Measurements from ENCODE around the gene GRAMD2A. TPM values are rescaled to one million over a fixed set of nuclear protein-coding genes. Genes with fewer than 3 reads are reported as not detected.

The GRAMD2A gene
- total RNA-seq, 1 donor from 2014 or later, result 0.32 TPM

DNA sequence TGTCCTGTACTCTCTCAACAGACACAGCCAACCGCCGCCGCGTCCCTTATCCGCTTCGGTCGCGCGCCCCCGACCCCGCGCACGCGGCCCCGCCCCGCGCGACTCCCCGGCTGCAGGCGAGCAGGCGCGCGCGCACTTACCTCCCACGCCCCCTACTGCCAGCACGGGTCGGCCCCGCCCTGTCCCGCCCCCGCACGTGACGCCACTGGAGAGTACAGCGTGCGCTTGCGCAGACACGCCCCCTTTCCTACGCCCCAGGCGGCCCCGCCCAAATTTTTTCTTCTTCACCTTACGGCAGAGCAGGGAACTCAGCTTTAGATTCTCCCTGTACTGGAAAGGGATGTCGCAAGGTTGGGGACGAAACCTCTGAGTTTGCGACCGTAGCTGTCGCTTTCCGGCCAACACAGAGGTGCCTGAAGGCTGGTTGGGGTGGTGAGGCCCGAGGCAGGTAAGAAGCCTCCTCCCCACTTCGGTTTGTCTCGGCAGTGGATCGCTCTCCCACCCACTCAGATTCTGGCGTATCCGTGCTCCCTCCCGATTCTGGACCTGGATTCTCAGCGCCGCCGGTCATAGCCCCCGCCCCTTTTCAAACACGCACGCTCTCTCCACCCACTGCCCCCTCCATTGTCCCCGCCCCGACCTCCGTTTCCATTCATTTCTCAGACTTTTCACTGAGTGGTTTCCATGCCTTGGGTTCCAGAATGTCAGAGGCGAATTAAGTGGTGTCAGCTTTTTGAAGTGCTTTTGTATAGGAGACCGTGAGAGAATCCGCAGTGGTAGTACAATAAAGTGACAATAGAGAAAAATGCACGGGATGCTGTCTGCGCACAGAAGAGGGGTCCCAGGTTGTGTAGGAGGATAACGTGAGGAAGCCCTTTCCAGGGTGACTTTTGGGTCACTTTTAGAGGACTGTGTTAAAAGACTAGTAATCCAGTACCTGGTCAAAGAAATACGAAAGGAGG lies 79.3 kb downstream of the GRAMD2A start, which contains the start of the genes MYO9A and SENP8:
TSS of gene MYO9A (minus strand) at position 134 of the 962 bp plus-strand sequence. CDS start 71,587 bp downstream, outside the sequence.
TSS of gene SENP8 (plus strand) at position 387 of the 962 bp plus-strand sequence. CDS start 21,221 bp downstream, outside the sequence.
- Mint-ChIP-seq H3K36me3 (ENCODE audit: low read depth) (no peaks in the 10 kb centered on the region), H3K4me1 (ENCODE audit: low read depth) (peaks cover 42% of the 10 kb centered on the region), H3K27ac (ENCODE audit: unreplicated experiment) (peak within 1 kb of the TSS; percentile 99), H3K4me3 (ENCODE audit: unreplicated experiment) (peak within 1 kb of the TSS; percentile 96), H3K9me3 (ENCODE audit: low read depth) (no peaks in the 10 kb centered on the region), H3K27me3 (ENCODE audit: low read depth) (no peaks in the 10 kb centered on the region)
- DNase-seq (ENCODE audit: low spot score), result peak; percentile 98
- TF ChIP-seq, protein P1, sequence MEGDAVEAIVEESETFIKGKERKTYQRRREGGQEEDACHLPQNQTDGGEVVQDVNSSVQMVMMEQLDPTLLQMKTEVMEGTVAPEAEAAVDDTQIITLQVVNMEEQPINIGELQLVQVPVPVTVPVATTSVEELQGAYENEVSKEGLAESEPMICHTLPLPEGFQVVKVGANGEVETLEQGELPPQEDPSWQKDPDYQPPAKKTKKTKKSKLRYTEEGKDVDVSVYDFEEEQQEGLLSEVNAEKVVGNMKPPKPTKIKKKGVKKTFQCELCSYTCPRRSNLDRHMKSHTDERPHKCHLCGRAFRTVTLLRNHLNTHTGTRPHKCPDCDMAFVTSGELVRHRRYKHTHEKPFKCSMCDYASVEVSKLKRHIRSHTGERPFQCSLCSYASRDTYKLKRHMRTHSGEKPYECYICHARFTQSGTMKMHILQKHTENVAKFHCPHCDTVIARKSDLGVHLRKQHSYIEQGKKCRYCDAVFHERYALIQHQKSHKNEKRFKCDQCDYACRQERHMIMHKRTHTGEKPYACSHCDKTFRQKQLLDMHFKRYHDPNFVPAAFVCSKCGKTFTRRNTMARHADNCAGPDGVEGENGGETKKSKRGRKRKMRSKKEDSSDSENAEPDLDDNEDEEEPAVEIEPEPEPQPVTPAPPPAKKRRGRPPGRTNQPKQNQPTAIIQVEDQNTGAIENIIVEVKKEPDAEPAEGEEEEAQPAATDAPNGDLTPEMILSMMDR (IDR thresholded peaks at IDR 0.05), result peak; percentile 63

GRCh38 chr15:72117486-72118016 lies 80.0 kb downstream of the GRAMD2A start:
- Mint-ChIP-seq H3K27ac (ENCODE audit: unreplicated experiment) (peak overlapping the region; percentile 99), H3K4me1 (ENCODE audit: low read depth) (peaks cover 46% of the 10 kb centered on the region), H3K36me3 (ENCODE audit: low read depth) (no peaks in the 10 kb centered on the region), H3K27me3 (ENCODE audit: low read depth) (no peaks in the 10 kb centered on the region), H3K9me3 (ENCODE audit: low read depth) (no peaks in the 10 kb centered on the region), H3K4me3 (ENCODE audit: unreplicated experiment) (peak overlapping the region; percentile 96)
- TF ChIP-seq, protein P1 (IDR thresholded peaks at IDR 0.05), result no peak
- DNase-seq (ENCODE audit: low spot score), result peak; percentile 97

GRCh38 chr15:72116731-72117485 lies 80.7 kb downstream of the GRAMD2A start:
- Mint-ChIP-seq H3K36me3 (ENCODE audit: low read depth) (no peaks in the 10 kb centered on the region), H3K4me1 (ENCODE audit: low read depth) (peaks cover 46% of the 10 kb centered on the region), H3K27ac (ENCODE audit: unreplicated experiment) (peak overlapping the region; percentile 99), H3K27me3 (ENCODE audit: low read depth) (no peaks in the 10 kb centered on the region), H3K4me3 (ENCODE audit: unreplicated experiment) (peak overlapping the region; percentile 96), H3K9me3 (ENCODE audit: low read depth) (no peaks in the 10 kb centered on the region)
- TF ChIP-seq, protein P1 (IDR thresholded peaks at IDR 0.05), result no peak
- no peak for DNase-seq (ENCODE audit: low spot score)

DNA sequence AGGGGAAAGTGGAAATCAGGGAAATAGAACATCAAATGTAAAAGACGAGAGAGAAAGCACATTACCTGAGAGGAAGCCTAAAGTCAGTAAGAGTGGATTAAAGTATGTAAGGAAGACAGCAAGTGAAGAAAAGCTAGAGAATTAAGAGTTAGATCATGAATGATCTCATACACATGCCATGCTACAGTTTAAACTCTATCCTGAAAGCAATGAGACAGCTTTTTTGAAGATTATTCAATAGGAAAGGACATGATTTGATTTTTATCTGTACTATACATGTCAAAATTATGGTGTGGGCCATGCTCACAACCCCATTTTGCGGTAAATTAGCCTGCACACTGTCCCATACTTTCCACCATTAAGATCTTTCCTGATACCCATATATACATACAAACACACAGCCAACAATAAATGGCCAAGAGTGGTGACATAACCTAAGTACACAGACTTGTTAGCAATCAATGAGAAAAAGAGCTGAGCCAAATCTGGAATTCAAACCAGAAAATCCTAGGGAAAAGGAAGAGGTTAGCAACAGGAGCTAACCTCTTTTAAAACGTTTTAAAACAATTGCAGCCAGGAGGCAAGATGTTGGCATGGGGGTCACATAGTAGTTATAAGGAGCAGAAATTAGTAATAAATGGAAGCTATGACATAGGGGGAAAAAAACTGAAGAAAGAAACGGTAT lies 84.1 kb downstream of the GRAMD2A start:
- Mint-ChIP-seq H3K4me1 (ENCODE audit: low read depth) (peaks cover 43% of the 10 kb centered on the region), H3K27me3 (ENCODE audit: low read depth) (no peaks in the 10 kb centered on the region), H3K9me3 (ENCODE audit: low read depth) (no peaks in the 10 kb centered on the region), H3K36me3 (ENCODE audit: low read depth) (no peaks in the 10 kb centered on the region), H3K4me3 (ENCODE audit: unreplicated experiment) (no peak overlapping the region), H3K27ac (ENCODE audit: unreplicated experiment) (peak overlapping the region; percentile 1)
- TF ChIP-seq, protein P1 (IDR thresholded peaks at IDR 0.05), result no peak
- no peak for DNase-seq (ENCODE audit: low spot score)

Measured in chondrocyte (in vitro differentiated cells).